Epithelial cell of proximal tubule (primary cell): ENCODE measurements around the gene CADM1. TPM values are rescaled to one million over a fixed set of nuclear protein-coding genes. Genes with fewer than 3 reads are reported as not detected.

Source experiments
- DNase-seq: peaks from one replicate; pipeline ENCODE4 v3.0.0-alpha.2; 2011; ENCODE audit warnings: low read depth
- H3K4me3 ChIP-seq: 2 replicates; pipeline ENCODE4 v1.5.1; 2011; ENCODE audit warnings: low read depth, mild to moderate bottlenecking, low read length
- CTCF ChIP-seq: conservative IDR thresholded peaks from 2 replicates; pipeline ENCODE4 v1.5.1; 2012; ENCODE audit warnings: low read depth, mild to moderate bottlenecking, low read length
- total RNA-seq: library from RNA; depleted of rRNA; stranded (reverse); fragments of >200 nt; gene quantifications from 2 replicates; pipeline ENCODE4 v1.2.3, GENCODE V29; 2015

The CADM1 gene
- total RNA-seq, 1 donor from 2014 or later, result 21.3 TPM

GRCh38 chr11:115298300-115299012 lies 205.8 kb downstream of the CADM1 start:
- no peak for TF ChIP-seq CTCF
- no peak overlapping the region for H3K4me3 ChIP-seq

GRCh38 chr11:115297330-115297729 lies 206.9 kb downstream of the CADM1 start:
- no peak overlapping the region for H3K4me3 ChIP-seq
- no peak for DNase-seq
- TF ChIP-seq CTCF, result no peak

More at GRCh38 chr11:115298300-115299012, 205.8 kb downstream of the CADM1 start:
- DNase-seq, result no peak

- H3K4me3 ChIP-seq, result no peak overlapping the region
- DNase-seq, result no peak
- TF ChIP-seq CTCF, result no peak
Measured at GRCh38 chr11:115291325-115291724, 212.9 kb downstream of the CADM1 start.

GRCh38 chr11:115290893-115291292 lies 213.3 kb downstream of the CADM1 start:
- H3K4me3 ChIP-seq, result no peak overlapping the region
- DNase-seq, result no peak
- TF ChIP-seq CTCF, result no peak

- no peak for DNase-seq
- H3K4me3 ChIP-seq, result no peak overlapping the region
- no peak for TF ChIP-seq CTCF
Measured at GRCh38 chr11:115290479-115290878, 213.7 kb downstream of the CADM1 start.

- H3K4me3 ChIP-seq, result no peak overlapping the region
- no peak for TF ChIP-seq CTCF
- no peak for DNase-seq
Measured at GRCh38 chr11:115287266-115287665, 216.9 kb downstream of the CADM1 start.

GRCh38 chr11:115286614-115287013 lies 217.6 kb downstream of the CADM1 start:
- TF ChIP-seq CTCF, result no peak
- DNase-seq, result no peak
- no peak overlapping the region for H3K4me3 ChIP-seq
